Endothelial cell (in vitro differentiated cells): ENCODE measurements around the gene ARL14EP. TPM values are rescaled to one million over a fixed set of nuclear protein-coding genes. Genes with fewer than 3 reads are reported as not detected.

Experiments
- DNase-seq: peaks from one replicate; pipeline ENCODE4 v3.0.0; 2021; ENCODE audit warnings: low spot score
- H3K27ac Mint-ChIP-seq: one replicate; pipeline ENCODE4 v1.8.0; 2021; ENCODE audit warnings: mixed read lengths, inconsistent platforms; ENCODE audit not compliant: unreplicated experiment
- H3K27me3 Mint-ChIP-seq: one replicate; pipeline ENCODE4 v1.8.0; 2021; ENCODE audit warnings: mild to moderate bottlenecking, moderate library complexity, mixed read lengths, inconsistent platforms; ENCODE audit not compliant: unreplicated experiment
- H3K36me3 Mint-ChIP-seq: one replicate; pipeline ENCODE4 v1.8.0; 2021; ENCODE audit warnings: mild to moderate bottlenecking, low read depth, mixed read lengths, inconsistent platforms; ENCODE audit not compliant: unreplicated experiment
- H3K4me1 Mint-ChIP-seq: one replicate; pipeline ENCODE4 v1.8.0; 2021; ENCODE audit warnings: mild to moderate bottlenecking, mixed read lengths, inconsistent platforms; ENCODE audit not compliant: unreplicated experiment
- H3K4me3 Mint-ChIP-seq: one replicate; pipeline ENCODE4 v1.8.0; 2021; ENCODE audit warnings: mild to moderate bottlenecking, mixed read lengths, inconsistent platforms; ENCODE audit not compliant: unreplicated experiment
- H3K9me3 Mint-ChIP-seq: one replicate; pipeline ENCODE4 v1.8.0; 2021; ENCODE audit warnings: mixed read lengths, inconsistent platforms; ENCODE audit not compliant: unreplicated experiment
- CTCF ChIP-seq: fragments of 200-600 bp; sonication (generic); IDR thresholded peaks from one replicate; pipeline ENCODE4 v1.5.0; 2021; ENCODE audit warnings: antibody characterized with exemption; ENCODE audit not compliant: unreplicated experiment
- total RNA-seq: library from RNA; stranded (reverse); fragmentation: NEBNext Ultra II Directional; extraction: Animal tissue kit (Norgen Biotek cat#: 25700); gene quantifications from one replicate; pipeline ENCODE4 v1.2.1, GENCODE V29; 2021; ENCODE audit not compliant: unreplicated experiment

The ARL14EP gene
- total RNA-seq, 1 donor from 2014 or later: 19.2 TPM

GRCh38 chr11:30365793-30366517 lies 43.1 kb downstream of the ARL14EP start:
- no peaks in the 10 kb centered on the region for H3K27me3 Mint-ChIP-seq
- H3K36me3 Mint-ChIP-seq: no peaks in the 10 kb centered on the region
- no peak for DNase-seq
- TF ChIP-seq CTCF: no peak
- H3K4me3 Mint-ChIP-seq: no peak overlapping the region
- no peaks in the 10 kb centered on the region for H3K4me1 Mint-ChIP-seq
- H3K9me3 Mint-ChIP-seq: no peaks in the 10 kb centered on the region
- H3K27ac Mint-ChIP-seq: no peak overlapping the region

- Mint-ChIP-seq H3K36me3 (no peaks in the 10 kb centered on the region), H3K9me3 (no peaks in the 10 kb centered on the region), H3K27ac (no peak overlapping the region), H3K4me1 (peaks cover 8% of the 10 kb centered on the region), H3K27me3 (no peaks in the 10 kb centered on the region), H3K4me3 (no peak overlapping the region)
- TF ChIP-seq CTCF: no peak
- DNase-seq: no peak
These were observed 45.5 kb downstream of the ARL14EP start for GRCh38 chr11:30368394-30368793.

GRCh38 chr11:30370164-30370563 lies 47.3 kb downstream of the ARL14EP start:
- TF ChIP-seq CTCF: no peak
- H3K4me3 Mint-ChIP-seq: no peak overlapping the region
- no peak overlapping the region for H3K27ac Mint-ChIP-seq
- no peaks in the 10 kb centered on the region for H3K36me3 Mint-ChIP-seq
- DNase-seq: no peak
- H3K9me3 Mint-ChIP-seq: no peaks in the 10 kb centered on the region
- peaks cover 12% of the 10 kb centered on the region for H3K4me1 Mint-ChIP-seq
- no peaks in the 10 kb centered on the region for H3K27me3 Mint-ChIP-seq

GRCh38 chr11:30377347-30377746 lies 54.4 kb downstream of the ARL14EP start:
- H3K27me3 Mint-ChIP-seq: peaks cover 2% of the 10 kb centered on the region
- H3K27ac Mint-ChIP-seq: no peak overlapping the region
- no peaks in the 10 kb centered on the region for H3K9me3 Mint-ChIP-seq
- no peak overlapping the region for H3K4me3 Mint-ChIP-seq
- no peak for DNase-seq
- no peak for TF ChIP-seq CTCF
- H3K4me1 Mint-ChIP-seq: peaks cover 17% of the 10 kb centered on the region
- H3K36me3 Mint-ChIP-seq: no peaks in the 10 kb centered on the region

GRCh38 chr11:30380846-30381245 lies 57.9 kb downstream of the ARL14EP start:
- no peak for DNase-seq
- Mint-ChIP-seq H3K9me3 (no peaks in the 10 kb centered on the region), H3K27me3 (peaks cover 6% of the 10 kb centered on the region), H3K4me1 (peaks cover 4% of the 10 kb centered on the region), H3K27ac (no peak overlapping the region), H3K4me3 (no peak overlapping the region), H3K36me3 (peaks cover 7% of the 10 kb centered on the region)
- TF ChIP-seq CTCF: no peak
